Measurements from ENCODE around the gene USP35. TPM values are rescaled to one million over a fixed set of nuclear protein-coding genes. Genes with fewer than 3 reads are reported as not detected.

Gene USP35
- total and polyA plus RNA-seq, 4 donors = 4.9 to 9.6 (median 5.6) TPM

- Histone ChIP-seq H3K36me3 (ENCODE audit: control insufficient read depth in 4 of 4, insufficient read depth in 4 of 4, low read length in 4 of 4) (peaks cover 0 to 23% (median 13%) of the 10 kb centered on the region in 4 donors), H3K9ac (ENCODE audit: insufficient read depth in 1 of 2, low read length in 2 of 2) (no peak overlapping the region)
- no peak for TF ChIP-seq CTCF (IDR thresholded peaks at IDR 0.05; ENCODE audit: control extremely low read depth, extremely low read depth)
Observed at GRCh38 chr11:78226684-78227680, 38.3 kb downstream of the USP35 start.

GRCh38 chr11:78227921-78228320 is 39.2 kb downstream of the USP35 start:
- 82 to 85% methylated on average over 4 of the region's 4 CpGs for WGBS, 2 donors
- DNase-seq (no peak), ATAC-seq (ENCODE audit: insufficient read depth, low FRiP score) (no peak)
- Histone ChIP-seq H3K4me3 (no peak overlapping the region), H3K27ac (ENCODE audit: low read depth in 1 of 2, low read length in 1 of 2) (no peak overlapping the region), H3K9me3 (ENCODE audit: control insufficient read depth in 4 of 4, insufficient read depth in 3 of 4, low read length in 3 of 4) (no peaks in the 10 kb centered on the region), H3K9ac (ENCODE audit: insufficient read depth in 1 of 2, low read length in 2 of 2) (no peak overlapping the region), H3K36me3 (ENCODE audit: control insufficient read depth in 4 of 4, insufficient read depth in 4 of 4, low read length in 4 of 4) (peaks cover 0 to 20% (median 13%) of the 10 kb centered on the region in 4 donors), H3K27me3 (ENCODE audit: control insufficient read depth in 3 of 3, insufficient read depth in 3 of 3, low read length in 2 of 3) (no peaks in the 10 kb centered on the region), H3K4me1 (ENCODE audit: control insufficient read depth in 5 of 5, insufficient read depth in 5 of 5, low read length in 5 of 5) (peaks cover 0 to 15% (median 0%) of the 10 kb centered on the region in 5 donors)
- no peak for TF ChIP-seq CTCF (IDR thresholded peaks at IDR 0.05; ENCODE audit: control extremely low read depth, extremely low read depth)

More at GRCh38 chr11:78226684-78227680, 38.3 kb downstream of the USP35 start:
- no peak for DNase-seq
- Histone ChIP-seq H3K4me3 (no peak overlapping the region), H3K27ac (ENCODE audit: low read depth in 1 of 2, low read length in 1 of 2) (no peak overlapping the region), H3K27me3 (ENCODE audit: control insufficient read depth in 3 of 3, insufficient read depth in 3 of 3, low read length in 2 of 3) (no peaks in the 10 kb centered on the region), H3K4me1 (ENCODE audit: control insufficient read depth in 5 of 5, insufficient read depth in 5 of 5, low read length in 5 of 5) (peaks cover 0 to 10% (median 0%) of the 10 kb centered on the region in 5 donors), H3K9me3 (ENCODE audit: control insufficient read depth in 4 of 4, insufficient read depth in 3 of 4, low read length in 3 of 4) (no peaks in the 10 kb centered on the region)
- no peak for ATAC-seq (ENCODE audit: insufficient read depth, low FRiP score)
- WGBS, 2 donors = 92 to 94% methylated on average over 12 of the region's 12 CpGs

GRCh38 chr11:78228467-78228866 is 39.7 kb downstream of the USP35 start:
- ATAC-seq (ENCODE audit: insufficient read depth, low FRiP score) (peak; percentile 75), DNase-seq (peak; percentile 27 to 76 (median 69))
- H3K9ac ChIP-seq (ENCODE audit: insufficient read depth in 1 of 2, low read length in 2 of 2) = no peak overlapping the region
- H3K4me1 ChIP-seq (ENCODE audit: control insufficient read depth in 5 of 5, insufficient read depth in 5 of 5, low read length in 5 of 5) = peaks cover 0 to 15% (median 0%) of the 10 kb centered on the region in 5 donors
- 96 to 97% methylated on average over 3 of the region's 3 CpGs for WGBS, 2 donors
- H3K9me3 ChIP-seq (ENCODE audit: control insufficient read depth in 4 of 4, insufficient read depth in 3 of 4, low read length in 3 of 4) = no peaks in the 10 kb centered on the region
- no peak overlapping the region for H3K4me3 ChIP-seq
- TF ChIP-seq CTCF (IDR thresholded peaks at IDR 0.05; ENCODE audit: control extremely low read depth, extremely low read depth) = peak; percentile 47
- no peaks in the 10 kb centered on the region for H3K27me3 ChIP-seq (ENCODE audit: control insufficient read depth in 3 of 3, insufficient read depth in 3 of 3, low read length in 2 of 3)
- peaks cover 0 to 16% (median 10%) of the 10 kb centered on the region in 4 donors for H3K36me3 ChIP-seq (ENCODE audit: control insufficient read depth in 4 of 4, insufficient read depth in 4 of 4, low read length in 4 of 4)
- no peak overlapping the region for H3K27ac ChIP-seq (ENCODE audit: low read depth in 1 of 2, low read length in 1 of 2)

All from lung (tissue), 12 donors.